Activated CD4-positive, alpha-beta T cell treated with anti-CD3 and anti-CD28 coated beads, Interleukin-2, Interleukin-4, amounts not matched to agents 100 ng/mL and 50 ng/mL, durations not matched to agents 16 hours and 8 hours (primary cell): ENCODE measurements around the gene MBLAC2.

Experiments
- DNase-seq: peaks from one replicate; pipeline ENCODE4 v3.0.0-alpha.2; 2020; ENCODE audit warnings: low spot score

The MBLAC2 gene

GRCh38 chr5:90474235-90475107 is at the start of gene MBLAC2, which contains the start of gene POLR3G:
MBLAC2 (minus strand) TSS chr5:90474771; CDS start chr5:90474292, 479 bp downstream.
POLR3G (plus strand) TSS chr5:90474864; CDS start chr5:90485568, 10,704 bp downstream.
- peak; percentile 96 for DNase-seq

- no peak for DNase-seq
Observed at GRCh38 chr5:90519081-90519480, 44.5 kb upstream of the MBLAC2 start.

- DNase-seq, result no peak
Observed at GRCh38 chr5:90518661-90519060, 44.1 kb upstream of the MBLAC2 start.

- no peak for DNase-seq
Observed at GRCh38 chr5:90514520-90514919, 39.9 kb upstream of the MBLAC2 start.

- no peak for DNase-seq
Observed at GRCh38 chr5:90510438-90510837, 35.9 kb upstream of the MBLAC2 start.

- DNase-seq, result no peak
Observed at GRCh38 chr5:90506221-90506620, 31.6 kb upstream of the MBLAC2 start.

- no peak for DNase-seq
Observed at GRCh38 chr5:90504743-90505142, 30.2 kb upstream of the MBLAC2 start.

GRCh38 chr5:90503596-90503995 is 29.0 kb upstream of the MBLAC2 start:
- DNase-seq, result no peak

GRCh38 chr5:90495146-90495545 is 20.6 kb upstream of the MBLAC2 start:
- DNase-seq, result no peak

GRCh38 chr5:90494043-90494442 is 19.5 kb upstream of the MBLAC2 start:
- no peak for DNase-seq

GRCh38 chr5:90488791-90489190 is 14.2 kb upstream of the MBLAC2 start:
- no peak for DNase-seq

GRCh38 chr5:90484540-90484939 is 10.0 kb upstream of the MBLAC2 start:
- no peak for DNase-seq

- DNase-seq, result no peak
Observed at GRCh38 chr5:90483206-90483605, 8.6 kb upstream of the MBLAC2 start.

GRCh38 chr5:90480699-90481098 is 6.1 kb upstream of the MBLAC2 start:
- no peak for DNase-seq

- DNase-seq, result no peak
Observed at GRCh38 chr5:90479611-90480385, 5.2 kb upstream of the MBLAC2 start.

- no peak for DNase-seq
Observed at GRCh38 chr5:90477621-90478215, 3.1 kb upstream of the MBLAC2 start.

- no peak for DNase-seq
Observed at GRCh38 chr5:90477073-90477472, 2.5 kb upstream of the MBLAC2 start.

- DNase-seq, result no peak
Observed at GRCh38 chr5:90476391-90476790, 1.8 kb upstream of the MBLAC2 start.

- no peak for DNase-seq
Observed at GRCh38 chr5:90475436-90475980, 937 bp upstream of the MBLAC2 start.

GRCh38 chr5:90473396-90474234 is 956 bp downstream of the MBLAC2 start:
- DNase-seq, result peak; percentile 19

- DNase-seq, result peak; percentile 11
Observed at GRCh38 chr5:90472783-90473395, 1.7 kb downstream of the MBLAC2 start.
